ENCODE data around the gene PRSS57.
A peak's percentile ranks its signal among the peaks of the same experiment; 100 is the strongest.

Gene PRSS57

GRCh38 chr19:694481-695351 is 536 bp downstream of the PRSS57 start:
- Histone ChIP-seq H4K12ac (ENCODE audit: low read depth, low read length) (no peak overlapping the region), H3K4me2 (ENCODE audit: low read length) (no peak overlapping the region), H2AK5ac (ENCODE audit: low read length) (no peak overlapping the region), H3K4me3 (ENCODE audit: low read depth, low read length) (no peak overlapping the region), H3K4ac (ENCODE audit: low read depth, low read length) (no peak overlapping the region), H3K18ac (ENCODE audit: low read length) (no peak overlapping the region), H3K23ac (ENCODE audit: low read length) (no peak overlapping the region), H2BK12ac (ENCODE audit: low read length) (no peak overlapping the region), H3K9ac (ENCODE audit: low read length) (no peak overlapping the region), H4K8ac (ENCODE audit: low read depth, low read length) (no peak overlapping the region), H2BK5ac (ENCODE audit: low read depth, low read length, poor library complexity) (no peak overlapping the region), H2BK120ac (ENCODE audit: insufficient read depth, low read length, poor library complexity) (no peak overlapping the region), H3K4me1 (ENCODE audit: control insufficient read depth in 1 of 2, insufficient read depth in 2 of 2, low read length in 2 of 2) (peaks cover 0 to 3% of the 10 kb centered on the region in 2 experiments), H3K14ac (ENCODE audit: low read length) (no peak overlapping the region), H3K9me3 (ENCODE audit: insufficient read depth, low read depth, low read length) (no peaks in the 10 kb centered on the region), H2AFZ (ENCODE audit: insufficient read depth, low read length, poor library complexity) (no peak overlapping the region), H3K27me3 (ENCODE audit: insufficient read depth, low read length) (no peaks in the 10 kb centered on the region), H3K36me3 (ENCODE audit: control insufficient read depth in 1 of 2, insufficient read depth in 2 of 2, low read length in 2 of 2) (no peaks in the 10 kb centered on the region), H4K91ac (ENCODE audit: low read depth, low read length) (no peak overlapping the region), H3K27ac (ENCODE audit: low read depth, low read length) (no peak overlapping the region), H3K79me2 (ENCODE audit: control insufficient read depth, insufficient read depth, low read length, poor library complexity) (no peaks in the 10 kb centered on the region), H3K79me1 (ENCODE audit: low read length) (no peaks in the 10 kb centered on the region)
- no peak for DNase-seq
- WGBS (ENCODE audit: extremely low coverage, insufficient coverage, insufficient read length): no CpG with 5 or more reads among the region's 41 CpGs

DNA sequence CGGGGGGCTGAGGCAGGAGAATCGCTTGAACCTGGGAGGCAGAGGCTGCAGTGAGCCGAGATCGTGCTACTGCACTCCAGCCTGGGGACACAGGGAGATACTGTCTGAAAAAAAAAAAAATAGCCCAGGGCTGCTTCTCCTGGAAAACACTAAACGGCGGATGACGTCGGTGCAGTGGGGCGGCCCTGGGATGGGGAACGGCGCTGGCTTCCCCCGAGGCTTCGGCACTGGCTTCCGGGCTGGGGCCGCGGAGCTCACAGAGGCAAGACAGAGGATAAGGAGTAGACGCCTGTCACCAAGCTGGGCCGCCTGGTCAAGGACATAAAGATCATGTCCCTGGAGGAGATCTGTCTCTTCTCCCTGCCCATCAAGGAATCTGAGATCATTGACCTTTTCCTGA is 5.0 kb downstream of the PRSS57 start:
- no peak overlapping the region for H3K9ac ChIP-seq (ENCODE audit: low read length)
- no peak overlapping the region for H2BK12ac ChIP-seq (ENCODE audit: low read length)
- H3K4me2 ChIP-seq (ENCODE audit: low read length): no peak overlapping the region
- H3K14ac ChIP-seq (ENCODE audit: low read length): no peak overlapping the region
- H4K12ac ChIP-seq (ENCODE audit: low read depth, low read length): no peak overlapping the region
- H3K23ac ChIP-seq (ENCODE audit: low read length): no peak overlapping the region
- no peak overlapping the region for H2BK5ac ChIP-seq (ENCODE audit: low read depth, low read length, poor library complexity)
- H3K79me2 ChIP-seq (ENCODE audit: control insufficient read depth, insufficient read depth, low read length, poor library complexity): no peaks in the 10 kb centered on the region
- peaks cover 0 to 3% of the 10 kb centered on the region in 2 experiments for H3K4me1 ChIP-seq (ENCODE audit: control insufficient read depth in 1 of 2, insufficient read depth in 2 of 2, low read length in 2 of 2)
- no peak for DNase-seq
- peaks cover under 1% of the 10 kb centered on the region for H3K9me3 ChIP-seq (ENCODE audit: insufficient read depth, low read depth, low read length)
- no peak overlapping the region for H2BK120ac ChIP-seq (ENCODE audit: insufficient read depth, low read length, poor library complexity)
- H3K79me1 ChIP-seq (ENCODE audit: low read length): no peaks in the 10 kb centered on the region
- H3K4ac ChIP-seq (ENCODE audit: low read depth, low read length): no peak overlapping the region
- no peak overlapping the region for H2AK5ac ChIP-seq (ENCODE audit: low read length)
- H3K27me3 ChIP-seq (ENCODE audit: insufficient read depth, low read length): no peaks in the 10 kb centered on the region
- H3K27ac ChIP-seq (ENCODE audit: low read depth, low read length): no peak overlapping the region
- no peak overlapping the region for H4K91ac ChIP-seq (ENCODE audit: low read depth, low read length)
- no peak overlapping the region for H2AFZ ChIP-seq (ENCODE audit: insufficient read depth, low read length, poor library complexity)
- H4K8ac ChIP-seq (ENCODE audit: low read depth, low read length): no peak overlapping the region
- H3K18ac ChIP-seq (ENCODE audit: low read length): no peak overlapping the region
- no peak overlapping the region for H3K4me3 ChIP-seq (ENCODE audit: low read depth, low read length)
- WGBS (ENCODE audit: extremely low coverage, insufficient coverage, insufficient read length): no CpG with 5 or more reads among the region's 18 CpGs
- no peaks in the 10 kb centered on the region for H3K36me3 ChIP-seq (ENCODE audit: control insufficient read depth in 1 of 2, insufficient read depth in 2 of 2, low read length in 2 of 2)

DNA sequence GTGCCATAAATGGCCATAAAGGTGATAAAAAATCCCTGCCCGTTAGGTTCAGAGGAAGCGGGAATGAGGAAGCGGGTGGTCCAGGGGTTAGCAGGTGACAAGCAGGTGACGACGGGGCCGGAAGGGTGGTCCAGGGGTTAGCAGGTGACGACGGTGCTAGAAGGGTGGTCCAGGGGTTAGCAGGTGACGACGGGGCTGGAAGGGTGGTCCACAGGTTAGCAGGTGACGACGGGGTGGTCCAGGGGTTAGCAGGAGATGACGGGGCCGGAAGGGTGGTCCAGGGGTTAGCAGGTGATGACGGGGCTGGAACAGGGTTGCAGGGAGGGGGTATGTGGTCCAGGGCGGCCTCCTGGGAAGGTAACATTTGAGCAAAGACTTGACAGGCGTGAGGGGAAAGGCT is 6.3 kb downstream of the PRSS57 start:
- no peak overlapping the region for H2AK5ac ChIP-seq (ENCODE audit: low read length)
- no CpG with 5 or more reads among the region's 17 CpGs for WGBS (ENCODE audit: extremely low coverage, insufficient coverage, insufficient read length)

DNA sequence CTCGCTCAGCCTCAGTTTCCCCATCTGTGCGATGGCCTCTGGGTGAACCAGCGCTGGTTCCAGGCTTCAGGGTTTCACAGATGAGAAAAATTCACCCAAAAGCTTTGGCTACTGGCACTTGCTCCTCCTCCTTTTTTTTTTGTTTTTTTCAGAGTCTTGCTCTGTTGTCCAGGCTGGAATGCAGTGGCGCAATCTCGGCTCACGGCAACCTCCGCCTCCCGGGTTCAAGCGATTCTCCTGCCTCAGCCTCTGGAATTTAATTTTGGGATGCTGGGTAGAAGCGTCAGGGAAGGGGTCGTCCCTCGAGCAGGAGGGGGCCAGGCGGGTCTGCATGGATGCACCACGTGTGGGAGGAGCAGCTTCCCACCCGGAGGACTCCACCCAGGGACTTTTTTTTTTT is 7.0 kb downstream of the PRSS57 start:
- Histone ChIP-seq H3K4me1 (ENCODE audit: control insufficient read depth in 1 of 2, insufficient read depth in 2 of 2, low read length in 2 of 2) (peaks cover 0 to 3% of the 10 kb centered on the region in 2 experiments), H4K91ac (ENCODE audit: low read depth, low read length) (no peak overlapping the region), H2AK5ac (ENCODE audit: low read length) (no peak overlapping the region), H3K23ac (ENCODE audit: low read length) (no peak overlapping the region), H2BK5ac (ENCODE audit: low read depth, low read length, poor library complexity) (no peak overlapping the region), H3K4me2 (ENCODE audit: low read length) (no peak overlapping the region), H3K79me1 (ENCODE audit: low read length) (no peaks in the 10 kb centered on the region), H2BK120ac (ENCODE audit: insufficient read depth, low read length, poor library complexity) (no peak overlapping the region), H3K18ac (ENCODE audit: low read length) (no peak overlapping the region), H4K8ac (ENCODE audit: low read depth, low read length) (no peak overlapping the region), H3K14ac (ENCODE audit: low read length) (no peak overlapping the region), H3K9ac (ENCODE audit: low read length) (no peak overlapping the region), H3K4ac (ENCODE audit: low read depth, low read length) (no peak overlapping the region), H2AFZ (ENCODE audit: insufficient read depth, low read length, poor library complexity) (no peak overlapping the region), H3K79me2 (ENCODE audit: control insufficient read depth, insufficient read depth, low read length, poor library complexity) (no peaks in the 10 kb centered on the region), H3K27me3 (ENCODE audit: insufficient read depth, low read length) (no peaks in the 10 kb centered on the region), H3K27ac (ENCODE audit: low read depth, low read length) (no peak overlapping the region), H3K36me3 (ENCODE audit: control insufficient read depth in 1 of 2, insufficient read depth in 2 of 2, low read length in 2 of 2) (no peaks in the 10 kb centered on the region), H4K12ac (ENCODE audit: low read depth, low read length) (no peak overlapping the region), H3K4me3 (ENCODE audit: low read depth, low read length) (no peak overlapping the region), H3K9me3 (ENCODE audit: insufficient read depth, low read depth, low read length) (peaks cover 3% of the 10 kb centered on the region), H2BK12ac (ENCODE audit: low read length) (no peak overlapping the region)
- WGBS (ENCODE audit: extremely low coverage, insufficient coverage, insufficient read length): no CpG with 5 or more reads among the region's 15 CpGs
- DNase-seq: peak in 1 of 2 donors; percentile 40

More for the DNA sequence above, 6.3 kb downstream of the PRSS57 start:
- Histone ChIP-seq H4K91ac (ENCODE audit: low read depth, low read length) (no peak overlapping the region), H3K9me3 (ENCODE audit: insufficient read depth, low read depth, low read length) (peaks cover 3% of the 10 kb centered on the region), H3K23ac (ENCODE audit: low read length) (no peak overlapping the region), H3K36me3 (ENCODE audit: control insufficient read depth in 1 of 2, insufficient read depth in 2 of 2, low read length in 2 of 2) (no peaks in the 10 kb centered on the region), H4K12ac (ENCODE audit: low read depth, low read length) (no peak overlapping the region), H3K4ac (ENCODE audit: low read depth, low read length) (no peak overlapping the region), H3K14ac (ENCODE audit: low read length) (no peak overlapping the region), H3K27me3 (ENCODE audit: insufficient read depth, low read length) (no peaks in the 10 kb centered on the region), H3K4me3 (ENCODE audit: low read depth, low read length) (no peak overlapping the region), H3K9ac (ENCODE audit: low read length) (no peak overlapping the region), H2BK12ac (ENCODE audit: low read length) (no peak overlapping the region), H3K18ac (ENCODE audit: low read length) (no peak overlapping the region), H3K4me1 (ENCODE audit: control insufficient read depth in 1 of 2, insufficient read depth in 2 of 2, low read length in 2 of 2) (peaks cover 0 to 3% of the 10 kb centered on the region in 2 experiments), H3K79me1 (ENCODE audit: low read length) (no peaks in the 10 kb centered on the region), H2BK5ac (ENCODE audit: low read depth, low read length, poor library complexity) (no peak overlapping the region), H3K27ac (ENCODE audit: low read depth, low read length) (no peak overlapping the region), H2AFZ (ENCODE audit: insufficient read depth, low read length, poor library complexity) (no peak overlapping the region), H3K4me2 (ENCODE audit: low read length) (no peak overlapping the region), H2BK120ac (ENCODE audit: insufficient read depth, low read length, poor library complexity) (no peak overlapping the region), H3K79me2 (ENCODE audit: control insufficient read depth, insufficient read depth, low read length, poor library complexity) (no peaks in the 10 kb centered on the region), H4K8ac (ENCODE audit: low read depth, low read length) (no peak overlapping the region)
- no peak for DNase-seq
